SK-N-MC (cell line): ENCODE data around the gene GEN1.

Experiments used
- DNase-seq: peaks from one replicate; pipeline ENCODE4 v3.0.0-alpha.2; 2011; ENCODE audit warnings: low read depth, low spot score
- H3K27ac ChIP-seq: fragments of 200-600 bp; sonication (generic); 2 replicates; pipeline ENCODE4 v1.5.1; 2016; ENCODE audit warnings: mixed run types
- H3K36me3 ChIP-seq: fragments of 200-600 bp; sonication (generic); 2 replicates; pipeline ENCODE4 v1.6.1; 2017; ENCODE audit warnings: antibody characterized with exemption, low read length, mixed read lengths; ENCODE audit not compliant: insufficient read depth
- H3K4me3 ChIP-seq: fragments of 200-600 bp; sonication (generic); 2 replicates; pipeline ENCODE4 v1.5.1; 2016
- H3K9ac ChIP-seq: fragments of 200-600 bp; sonication (generic); 2 replicates; pipeline ENCODE4 v1.8.0; 2017; ENCODE audit warnings: mixed run types, mixed read lengths; ENCODE audit not compliant: insufficient read length
- H3K9me3 ChIP-seq: fragments of 200-600 bp; sonication (generic); 2 replicates; pipeline ENCODE4 v1.6.1; 2017; ENCODE audit warnings: low read depth, mild to moderate bottlenecking, antibody characterized with exemption, low read length, moderate library complexity, mixed read lengths
- EZH2 ChIP-seq: fragments of 200-600 bp; sonication (generic); IDR thresholded peaks from one replicate; pipeline ENCODE4 v1.6.1; 2017; ENCODE audit warnings: antibody characterized with exemption
- FOXP2 ChIP-seq: optimal IDR thresholded peaks from 2 replicates; pipeline ENCODE3; 2011; ENCODE audit warnings: mild to moderate bottlenecking, moderate library complexity; ENCODE audit not compliant: insufficient read depth; ENCODE audit errors: extremely low read length, control extremely low read depth
- POLR2AphosphoS5 ChIP-seq: IDR thresholded peaks from 2 replicates; pipeline ENCODE4 v1.6.1; 2012; ENCODE audit warnings: mild to moderate bottlenecking, low read depth, low read length, borderline replicate concordance

GEN1 gene

GRCh38 chr2:17762451-17762850 is 8.5 kb downstream of the GEN1 start:
- TF ChIP-seq POLR2AphosphoS5 (no peak), FOXP2 (no peak), EZH2 (no peak)
- Histone ChIP-seq H3K4me3 (no peak overlapping the region), H3K9me3 (no peaks in the 10 kb centered on the region), H3K9ac (no peak overlapping the region), H3K36me3 (peaks cover 37% of the 10 kb centered on the region), H3K27ac (no peak overlapping the region)
- no peak for DNase-seq

GRCh38 chr2:17763641-17764333 is 9.8 kb downstream of the GEN1 start:
- DNase-seq: no peak
- Histone ChIP-seq H3K27ac (no peak overlapping the region), H3K9me3 (no peaks in the 10 kb centered on the region), H3K36me3 (peaks cover 47% of the 10 kb centered on the region), H3K4me3 (no peak overlapping the region), H3K9ac (no peak overlapping the region)
- no peak for TF ChIP-seq FOXP2
- TF ChIP-seq EZH2: no peak
- no peak for TF ChIP-seq POLR2AphosphoS5

DNA sequence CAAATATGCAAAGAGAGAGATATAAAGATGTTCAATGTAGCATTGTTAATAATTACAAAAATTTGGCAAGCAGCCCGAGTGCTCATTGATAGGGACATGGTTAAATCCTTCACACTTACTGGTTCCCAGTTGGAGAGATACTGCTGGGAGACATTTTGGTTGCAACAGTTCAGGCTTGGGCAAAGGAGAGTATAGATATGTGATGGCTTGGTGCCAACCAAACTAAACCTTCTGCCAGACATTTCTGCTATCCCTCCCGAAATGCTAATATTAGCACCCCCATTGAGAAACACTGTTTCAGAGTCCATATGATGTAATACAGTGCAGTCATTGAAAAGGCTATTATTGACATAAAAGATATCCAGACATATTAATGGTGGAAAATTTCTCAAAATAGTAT is 11.5 kb downstream of the GEN1 start:
- DNase-seq: no peak
- Histone ChIP-seq H3K4me3 (no peak overlapping the region), H3K9ac (no peak overlapping the region), H3K9me3 (no peaks in the 10 kb centered on the region), H3K36me3 (peaks cover 47% of the 10 kb centered on the region), H3K27ac (no peak overlapping the region)
- TF ChIP-seq FOXP2 (no peak), POLR2AphosphoS5 (no peak), EZH2 (no peak)

DNA sequence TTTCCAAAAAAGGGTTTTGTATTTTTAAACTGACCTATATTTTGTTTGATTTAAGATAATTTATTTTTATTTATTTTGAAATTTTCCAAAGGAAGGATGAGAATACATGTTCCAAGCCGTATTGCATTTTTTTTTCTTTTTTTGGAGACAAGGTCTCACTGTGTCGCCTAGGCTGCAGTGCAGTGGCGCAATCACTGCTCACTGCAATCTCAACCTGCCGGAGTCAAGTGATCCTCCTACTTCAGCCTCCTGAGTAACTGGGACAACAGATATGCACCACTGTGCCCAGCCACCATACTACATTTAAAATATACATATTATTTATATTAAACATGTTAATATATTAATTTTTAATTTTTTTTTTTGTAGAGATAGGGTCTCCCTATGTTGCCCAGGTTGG is 15.0 kb downstream of the GEN1 start:
- no peaks in the 10 kb centered on the region for H3K9me3 ChIP-seq
- no peak overlapping the region for H3K4me3 ChIP-seq
- no peak overlapping the region for H3K9ac ChIP-seq
- H3K36me3 ChIP-seq: peaks cover 55% of the 10 kb centered on the region
- TF ChIP-seq EZH2 (no peak), POLR2AphosphoS5 (no peak), FOXP2 (no peak)
- DNase-seq: no peak
- no peak overlapping the region for H3K27ac ChIP-seq

GRCh38 chr2:17771956-17772355 is 18.0 kb downstream of the GEN1 start:
- DNase-seq: no peak
- H3K27ac ChIP-seq: no peak overlapping the region
- H3K36me3 ChIP-seq: peaks cover 48% of the 10 kb centered on the region
- no peak overlapping the region for H3K9ac ChIP-seq
- TF ChIP-seq EZH2 (no peak), POLR2AphosphoS5 (no peak), FOXP2 (no peak)
- H3K9me3 ChIP-seq: no peaks in the 10 kb centered on the region
- no peak overlapping the region for H3K4me3 ChIP-seq

GRCh38 chr2:17772532-17772931 is 18.6 kb downstream of the GEN1 start:
- H3K36me3 ChIP-seq: peaks cover 47% of the 10 kb centered on the region

GRCh38 chr2:17780546-17780945 is 26.6 kb downstream of the GEN1 start:
- no peak overlapping the region for H3K9ac ChIP-seq
- H3K36me3 ChIP-seq: peaks cover 42% of the 10 kb centered on the region
- H3K4me3 ChIP-seq: no peak overlapping the region
- DNase-seq: no peak
- TF ChIP-seq FOXP2 (no peak), EZH2 (no peak), POLR2AphosphoS5 (no peak)
- H3K27ac ChIP-seq: no peak overlapping the region
- H3K9me3 ChIP-seq: no peaks in the 10 kb centered on the region

More at GRCh38 chr2:17772532-17772931, 18.6 kb downstream of the GEN1 start:
- TF ChIP-seq POLR2AphosphoS5 (no peak), EZH2 (no peak), FOXP2 (no peak)
- H3K9ac ChIP-seq: no peak overlapping the region
- no peak for DNase-seq
- no peak overlapping the region for H3K27ac ChIP-seq
- no peak overlapping the region for H3K4me3 ChIP-seq
- H3K9me3 ChIP-seq: no peaks in the 10 kb centered on the region

DNA sequence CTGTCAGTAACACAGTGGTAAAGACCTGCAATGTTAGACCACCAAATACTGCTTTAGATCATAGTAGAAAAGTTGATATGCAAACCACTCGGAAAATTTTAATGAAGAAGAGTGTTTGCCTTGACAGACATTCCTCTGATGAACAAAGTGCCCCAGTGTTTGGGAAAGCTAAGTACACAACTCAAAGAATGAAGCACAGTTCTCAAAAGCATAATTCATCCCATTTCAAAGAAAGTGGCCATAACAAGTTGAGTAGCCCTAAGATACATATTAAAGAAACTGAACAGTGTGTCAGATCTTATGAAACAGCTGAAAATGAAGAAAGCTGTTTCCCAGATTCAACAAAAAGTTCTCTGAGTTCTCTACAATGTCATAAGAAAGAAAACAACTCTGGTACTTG is 27.5 kb downstream of the GEN1 start:
- H3K9ac ChIP-seq: no peak overlapping the region
- peaks cover 35% of the 10 kb centered on the region for H3K36me3 ChIP-seq
- no peak overlapping the region for H3K27ac ChIP-seq
- no peak for DNase-seq
- H3K9me3 ChIP-seq: no peaks in the 10 kb centered on the region
- TF ChIP-seq POLR2AphosphoS5: no peak
- no peak for TF ChIP-seq FOXP2
- no peak for TF ChIP-seq EZH2
- no peak overlapping the region for H3K4me3 ChIP-seq

DNA sequence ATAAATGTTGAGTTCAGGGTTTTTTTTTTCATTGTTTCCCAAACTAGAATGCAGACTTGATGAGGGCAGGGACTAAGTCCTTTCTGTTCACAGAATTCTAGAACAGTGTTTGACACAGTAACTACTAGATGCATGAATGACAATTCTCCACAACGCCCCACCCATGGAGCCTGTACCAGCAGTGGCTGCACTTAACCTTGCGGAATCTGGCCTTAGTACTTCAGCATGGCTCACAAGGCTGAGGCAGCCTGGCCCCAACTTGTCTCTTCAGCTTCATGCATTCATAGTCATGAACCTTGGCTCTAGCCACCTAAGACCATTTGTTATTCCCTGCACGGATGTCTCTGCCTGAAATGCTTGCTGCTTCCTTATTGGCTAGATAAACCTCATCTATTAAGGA is 32.8 kb downstream of the GEN1 start:
- Histone ChIP-seq H3K9me3 (no peaks in the 10 kb centered on the region), H3K27ac (no peak overlapping the region), H3K36me3 (peaks cover 3% of the 10 kb centered on the region), H3K4me3 (no peak overlapping the region), H3K9ac (no peak overlapping the region)
- no peak for TF ChIP-seq EZH2
- no peak for TF ChIP-seq POLR2AphosphoS5
- no peak for TF ChIP-seq FOXP2
- no peak for DNase-seq

GRCh38 chr2:17788773-17789172 is 34.8 kb downstream of the GEN1 start:
- no peak for DNase-seq
- Histone ChIP-seq H3K4me3 (no peak overlapping the region), H3K27ac (no peak overlapping the region), H3K36me3 (no peaks in the 10 kb centered on the region), H3K9ac (no peak overlapping the region), H3K9me3 (no peaks in the 10 kb centered on the region)
- TF ChIP-seq FOXP2 (no peak), POLR2AphosphoS5 (no peak), EZH2 (no peak)
